ENCODE results near the gene WNT8B.

Gene WNT8B

DNA sequence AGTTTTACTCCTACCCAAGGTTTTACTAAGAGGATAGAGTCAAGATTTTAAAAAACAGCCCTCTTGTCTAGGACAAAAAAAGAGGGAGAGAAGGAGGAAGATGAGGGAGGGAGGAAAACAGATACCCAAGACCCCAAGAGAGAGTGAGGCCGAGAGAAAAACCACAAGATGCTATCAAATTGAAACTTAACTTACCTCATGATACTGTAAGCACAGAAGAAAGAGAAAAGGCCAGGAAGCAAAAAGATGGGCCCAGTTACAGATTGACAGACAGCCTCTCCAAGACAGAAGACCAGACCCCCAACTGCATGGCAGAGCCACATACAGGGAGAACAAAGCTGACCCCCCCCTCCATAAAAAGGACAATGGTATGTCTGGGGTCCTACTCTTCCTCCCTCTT is 45.5 kb downstream of the WNT8B start:
- Histone ChIP-seq H4K20me1 (ENCODE audit: insufficient read depth, low read length) (no peaks in the 10 kb centered on the region), H3K4me3 (ENCODE audit: low read length) (no peak overlapping the region), H3K79me2 (ENCODE audit: low read length) (no peaks in the 10 kb centered on the region), H3K9ac (ENCODE audit: low read length) (no peak overlapping the region), H2AFZ (ENCODE audit: low read depth, low read length) (no peak overlapping the region), H3K4me1 (ENCODE audit: low read length) (no peaks in the 10 kb centered on the region), H3K9me3 (ENCODE audit: insufficient read depth, low read length) (no peaks in the 10 kb centered on the region), H3K4me2 (ENCODE audit: low read length) (no peak overlapping the region), H3K36me3 (replicated peaks; ENCODE audit: low read depth, low read length) (no peaks in the 10 kb centered on the region), H3K27me3 (ENCODE audit: low read depth, low read length) (no peaks in the 10 kb centered on the region), H3K27ac (ENCODE audit: low read length) (no peak overlapping the region)
- TF ChIP-seq, protein P1, sequence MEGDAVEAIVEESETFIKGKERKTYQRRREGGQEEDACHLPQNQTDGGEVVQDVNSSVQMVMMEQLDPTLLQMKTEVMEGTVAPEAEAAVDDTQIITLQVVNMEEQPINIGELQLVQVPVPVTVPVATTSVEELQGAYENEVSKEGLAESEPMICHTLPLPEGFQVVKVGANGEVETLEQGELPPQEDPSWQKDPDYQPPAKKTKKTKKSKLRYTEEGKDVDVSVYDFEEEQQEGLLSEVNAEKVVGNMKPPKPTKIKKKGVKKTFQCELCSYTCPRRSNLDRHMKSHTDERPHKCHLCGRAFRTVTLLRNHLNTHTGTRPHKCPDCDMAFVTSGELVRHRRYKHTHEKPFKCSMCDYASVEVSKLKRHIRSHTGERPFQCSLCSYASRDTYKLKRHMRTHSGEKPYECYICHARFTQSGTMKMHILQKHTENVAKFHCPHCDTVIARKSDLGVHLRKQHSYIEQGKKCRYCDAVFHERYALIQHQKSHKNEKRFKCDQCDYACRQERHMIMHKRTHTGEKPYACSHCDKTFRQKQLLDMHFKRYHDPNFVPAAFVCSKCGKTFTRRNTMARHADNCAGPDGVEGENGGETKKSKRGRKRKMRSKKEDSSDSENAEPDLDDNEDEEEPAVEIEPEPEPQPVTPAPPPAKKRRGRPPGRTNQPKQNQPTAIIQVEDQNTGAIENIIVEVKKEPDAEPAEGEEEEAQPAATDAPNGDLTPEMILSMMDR (IDR thresholded peaks at IDR 0.05; ENCODE audit: low read depth, low read length): no peak
- TF ChIP-seq EZH2phosphoT487 (IDR thresholded peaks at IDR 0.05; ENCODE audit: low read depth): no peak

DNA sequence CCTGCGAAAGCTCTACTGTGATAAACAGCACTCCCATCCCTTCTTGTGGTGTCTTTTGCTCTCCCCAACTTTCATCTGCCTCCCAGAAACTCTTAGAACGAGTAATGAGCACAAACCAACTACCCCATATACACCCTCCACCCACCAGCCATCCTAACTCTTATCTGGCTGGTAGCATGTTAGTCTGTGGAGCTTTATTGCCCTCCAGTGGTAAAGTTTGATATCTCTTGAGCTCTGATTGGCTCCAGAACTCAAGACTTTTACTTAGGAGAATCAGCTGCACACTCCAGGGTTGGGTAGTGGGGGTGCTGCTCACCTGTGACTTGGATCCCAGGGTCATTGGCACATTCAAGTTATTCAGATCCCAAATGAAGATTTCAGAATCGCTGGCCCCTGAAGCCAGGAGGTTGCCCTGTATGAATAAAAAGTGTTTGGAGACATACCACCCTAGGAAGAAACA is 45.9 kb downstream of the WNT8B start:
- no peaks in the 10 kb centered on the region for H3K4me1 ChIP-seq (ENCODE audit: low read length)
- no peak overlapping the region for H3K4me2 ChIP-seq (ENCODE audit: low read length)
- no peaks in the 10 kb centered on the region for H3K79me2 ChIP-seq (ENCODE audit: low read length)
- no peak overlapping the region for H3K4me3 ChIP-seq (ENCODE audit: low read length)
- no peak overlapping the region for H3K9ac ChIP-seq (ENCODE audit: low read length)
- no peaks in the 10 kb centered on the region for H3K27me3 ChIP-seq (ENCODE audit: low read depth, low read length)
- no peaks in the 10 kb centered on the region for H3K9me3 ChIP-seq (ENCODE audit: insufficient read depth, low read length)
- no peak overlapping the region for H2AFZ ChIP-seq (ENCODE audit: low read depth, low read length)
- TF ChIP-seq, protein P1 (IDR thresholded peaks at IDR 0.05; ENCODE audit: low read depth, low read length): peak; percentile 57
- no peak for TF ChIP-seq EZH2phosphoT487 (IDR thresholded peaks at IDR 0.05; ENCODE audit: low read depth)
- H3K27ac ChIP-seq (ENCODE audit: low read length): no peak overlapping the region
- no peaks in the 10 kb centered on the region for H3K36me3 ChIP-seq (replicated peaks; ENCODE audit: low read depth, low read length)
- H4K20me1 ChIP-seq (ENCODE audit: insufficient read depth, low read length): no peaks in the 10 kb centered on the region

DNA sequence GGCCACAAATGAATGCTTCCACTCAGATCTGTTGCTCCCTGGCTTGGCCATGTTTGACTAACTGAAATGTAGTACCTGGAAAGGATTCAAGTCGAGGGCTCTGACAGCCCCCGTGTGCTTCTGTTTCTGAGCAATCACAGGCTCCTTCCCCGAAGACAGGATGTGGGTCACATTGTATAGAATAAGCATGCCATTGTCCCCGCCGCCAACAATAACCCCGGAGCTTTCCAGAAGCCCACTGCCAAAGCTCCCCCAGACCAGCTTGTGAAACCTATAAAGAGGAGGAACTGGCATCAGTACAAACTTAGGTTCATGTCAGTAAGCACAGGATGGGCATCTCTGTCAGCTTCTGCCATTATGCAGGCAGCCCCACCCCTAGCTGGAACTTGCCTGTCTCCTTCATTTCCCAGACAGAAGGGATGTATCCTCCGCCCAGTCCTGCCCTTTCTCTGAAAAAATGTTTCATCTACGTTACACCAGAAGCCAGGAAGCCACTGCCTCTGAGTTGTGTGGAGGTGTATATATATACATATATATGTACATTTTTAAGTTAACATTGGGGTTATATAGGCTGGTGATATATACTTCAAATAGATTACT is 46.5 kb downstream of the WNT8B start:
- Histone ChIP-seq H2AFZ (ENCODE audit: low read depth, low read length) (no peak overlapping the region), H3K4me1 (ENCODE audit: low read length) (no peaks in the 10 kb centered on the region), H3K4me2 (ENCODE audit: low read length) (no peak overlapping the region), H3K27ac (ENCODE audit: low read length) (no peak overlapping the region), H3K27me3 (ENCODE audit: low read depth, low read length) (no peaks in the 10 kb centered on the region), H4K20me1 (ENCODE audit: insufficient read depth, low read length) (no peaks in the 10 kb centered on the region), H3K9me3 (ENCODE audit: insufficient read depth, low read length) (no peaks in the 10 kb centered on the region), H3K4me3 (ENCODE audit: low read length) (no peak overlapping the region), H3K9ac (ENCODE audit: low read length) (no peak overlapping the region), H3K36me3 (replicated peaks; ENCODE audit: low read depth, low read length) (no peaks in the 10 kb centered on the region), H3K79me2 (ENCODE audit: low read length) (no peaks in the 10 kb centered on the region)
- TF ChIP-seq, protein P1 (IDR thresholded peaks at IDR 0.05; ENCODE audit: low read depth, low read length): no peak
- no peak for TF ChIP-seq EZH2phosphoT487 (IDR thresholded peaks at IDR 0.05; ENCODE audit: low read depth)

DNA sequence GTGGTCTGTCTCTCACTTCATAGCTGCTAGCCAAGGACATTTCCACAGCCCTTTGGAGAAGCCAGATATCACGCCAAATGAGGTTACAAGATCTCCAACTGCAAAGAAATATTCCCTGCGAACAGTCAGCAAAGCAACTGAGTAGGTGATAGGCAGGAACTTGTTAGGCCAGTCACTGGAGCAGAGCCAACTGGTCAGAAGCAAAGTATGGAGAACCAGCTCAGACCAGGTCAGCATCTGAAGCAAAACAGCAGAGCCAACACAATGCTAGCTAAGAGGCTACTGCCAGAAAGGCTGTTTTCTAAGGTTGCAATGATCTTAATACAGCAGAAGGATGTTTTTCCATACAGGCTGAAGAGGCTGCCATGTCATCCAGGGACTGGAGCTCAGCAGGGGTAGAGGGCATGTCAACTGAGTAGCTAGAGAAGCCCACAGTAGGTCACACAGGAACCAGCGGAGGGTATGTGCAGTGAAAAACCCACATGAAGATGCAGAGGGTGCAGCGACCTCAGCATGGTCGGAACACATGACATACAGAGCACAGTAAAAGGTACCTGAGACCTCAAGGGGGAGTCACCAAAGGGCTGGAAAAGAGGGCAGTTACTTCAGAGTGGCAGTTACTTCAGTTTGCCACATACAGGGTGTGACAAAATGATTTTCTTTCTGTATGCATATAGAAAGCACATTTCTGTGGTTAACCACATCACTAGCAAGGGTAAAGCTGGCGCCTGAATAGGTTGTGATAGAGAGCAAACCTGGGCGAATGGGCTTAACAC is 47.9 kb downstream of the WNT8B start:
- no peak overlapping the region for H3K27ac ChIP-seq (ENCODE audit: low read length)
- no peak overlapping the region for H2AFZ ChIP-seq (ENCODE audit: low read depth, low read length)
- no peak overlapping the region for H3K9ac ChIP-seq (ENCODE audit: low read length)
- no peaks in the 10 kb centered on the region for H3K27me3 ChIP-seq (ENCODE audit: low read depth, low read length)
- TF ChIP-seq, protein P1 (IDR thresholded peaks at IDR 0.05; ENCODE audit: low read depth, low read length): no peak
- TF ChIP-seq EZH2phosphoT487 (IDR thresholded peaks at IDR 0.05; ENCODE audit: low read depth): no peak
- no peaks in the 10 kb centered on the region for H3K36me3 ChIP-seq (replicated peaks; ENCODE audit: low read depth, low read length)
- H3K79me2 ChIP-seq (ENCODE audit: low read length): no peaks in the 10 kb centered on the region
- no peaks in the 10 kb centered on the region for H3K4me1 ChIP-seq (ENCODE audit: low read length)
- H4K20me1 ChIP-seq (ENCODE audit: insufficient read depth, low read length): no peaks in the 10 kb centered on the region
- no peak overlapping the region for H3K4me2 ChIP-seq (ENCODE audit: low read length)
- no peak overlapping the region for H3K4me3 ChIP-seq (ENCODE audit: low read length)
- H3K9me3 ChIP-seq (ENCODE audit: insufficient read depth, low read length): no peaks in the 10 kb centered on the region
